ENCODE measurements around the gene TRPC3. TPM values are rescaled to one million over a fixed set of nuclear protein-coding genes. Genes with fewer than 3 reads are reported as not detected.

TRPC3 gene
- 1 to 10 TPM in 1 of 2 experiments, under 1 TPM in 1; 0.95 to 1.1 TPM for total RNA-seq

DNA sequence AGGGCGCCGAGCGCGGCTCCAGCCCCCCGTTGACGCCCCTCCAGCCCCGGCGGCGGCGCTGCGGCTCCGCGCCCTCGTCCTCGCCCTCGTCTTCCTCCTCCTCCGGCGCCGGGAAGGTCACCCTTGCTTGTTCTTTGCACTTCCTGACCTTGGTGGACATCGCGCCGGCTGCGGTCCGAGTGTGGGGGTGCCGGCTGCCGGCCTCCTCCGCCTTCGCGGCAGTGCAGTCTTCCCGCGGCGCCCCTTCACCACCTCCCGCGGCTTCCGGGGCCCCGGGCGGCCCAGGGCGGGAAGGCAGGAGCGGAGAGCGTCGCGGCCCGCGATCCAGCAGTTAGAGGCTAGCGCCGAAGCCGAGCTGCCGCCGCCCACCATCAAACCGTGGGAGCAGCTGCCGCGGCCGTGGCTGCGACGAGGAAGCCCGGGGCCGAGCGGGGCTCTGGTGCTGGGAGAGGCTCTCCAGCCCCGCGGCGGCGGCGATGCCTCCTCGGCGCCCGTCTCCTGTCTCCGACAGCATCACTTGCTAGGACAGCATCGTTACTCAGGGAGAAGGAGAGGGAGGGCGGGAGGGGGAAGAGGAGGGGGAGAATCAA, at the start of gene TRPC3:
Gene TRPC3 (minus strand): TSS at position 540 of the 590 bp plus-strand sequence. CDS start 380 bp downstream, at position 160.
- ChIA-PET CTCF (interaction anchor here (1.0 to 2.6 kb wide), 3 partner anchors 10 to 627 kb away, joined by 3 to 9 read pairs (median 8); no protein-coding TSS in a partner anchor), POLR2A (no interaction called here)
- Mint-ChIP-seq H3K4me1 (peaks cover 4% of the 10 kb centered on the region), H3K36me3 (ENCODE audit: low read depth) (no peaks in the 10 kb centered on the region), H3K4me3 (peak within 1 kb of the TSS; percentile 77), H3K9me3 (ENCODE audit: low read depth) (no peaks in the 10 kb centered on the region), H3K27me3 (peaks cover 36% of the 10 kb centered on the region), H3K27ac (no peak within 1 kb of the TSS)
- ATAC-seq = peak; percentile 40
- intact Hi-C loops (cut with DNase I, micrococcal nuclease) = loop anchor here (2.0 to 5.0 kb wide), 9 partner anchors 51 to 971 kb away; partner anchors contain the start of genes BLTP1 (in 1 of the 2), IL2 (in 1 of the 2) and NUDT6 (in 1 of the 2)
- peak; percentile 57 for DNase-seq

DNA sequence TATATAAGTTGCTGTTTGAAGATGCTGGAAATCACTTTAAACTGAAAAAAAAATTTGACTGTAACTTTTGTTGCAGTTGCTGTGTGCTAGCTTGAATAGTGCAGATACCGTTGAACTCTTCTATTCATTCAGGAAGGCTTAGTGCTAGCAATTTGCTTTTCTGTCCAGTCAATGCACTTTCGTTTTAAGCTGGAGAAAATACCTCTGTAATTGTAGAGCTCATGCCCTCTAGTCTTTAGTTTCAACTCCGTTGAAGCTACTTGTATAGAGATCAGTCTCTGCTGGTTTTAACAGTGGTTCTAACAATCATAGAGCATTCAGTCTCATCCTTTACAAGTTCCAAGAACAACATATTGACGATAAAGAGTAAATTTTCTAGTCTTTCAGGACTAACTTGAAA, 49.0 kb upstream of the TRPC3 start:
- Mint-ChIP-seq H3K27me3 (peaks cover 19% of the 10 kb centered on the region), H3K4me3 (no peak overlapping the region), H3K4me1 (no peaks in the 10 kb centered on the region), H3K9me3 (ENCODE audit: low read depth) (no peaks in the 10 kb centered on the region), H3K36me3 (ENCODE audit: low read depth) (no peaks in the 10 kb centered on the region), H3K27ac (no peak overlapping the region)
- POLR2A ChIA-PET = no interaction called here
- ATAC-seq (no peak), DNase-seq (no peak)
- intact Hi-C loops (cut with DNase I, micrococcal nuclease) = loop anchor here in 1 of 2 experiments (5.0 kb wide), 1 partner anchor 49 kb away; the partner anchor contains the start of gene TRPC3
- CTCF ChIA-PET = interaction anchor here (1.2 kb wide), 1 partner anchor 101 kb away, joined by 5 read pairs; no protein-coding TSS in a partner anchor

DNA sequence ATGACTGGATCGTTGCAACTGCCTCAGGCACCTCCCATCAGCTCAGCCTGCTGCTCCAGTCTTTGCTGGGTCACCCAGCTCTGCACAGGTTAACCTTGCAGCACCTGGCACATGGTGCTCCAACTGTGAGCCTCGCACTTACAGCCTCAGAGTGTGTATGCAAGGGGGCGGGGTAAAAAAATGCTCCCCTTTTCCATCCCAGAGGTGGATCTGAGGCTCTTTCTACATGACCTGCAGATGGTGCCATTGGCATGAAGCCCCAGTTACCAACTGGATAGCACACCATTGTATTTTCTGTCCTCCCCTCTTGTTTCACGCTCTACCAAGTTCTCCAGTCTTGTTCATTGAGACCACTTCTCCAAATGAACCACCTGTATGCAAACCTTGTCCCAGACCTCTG, 46.2 kb upstream of the TRPC3 start:
- intact Hi-C loops (cut with DNase I, micrococcal nuclease) = no loop called here
- ATAC-seq = peak; percentile 57

DNA sequence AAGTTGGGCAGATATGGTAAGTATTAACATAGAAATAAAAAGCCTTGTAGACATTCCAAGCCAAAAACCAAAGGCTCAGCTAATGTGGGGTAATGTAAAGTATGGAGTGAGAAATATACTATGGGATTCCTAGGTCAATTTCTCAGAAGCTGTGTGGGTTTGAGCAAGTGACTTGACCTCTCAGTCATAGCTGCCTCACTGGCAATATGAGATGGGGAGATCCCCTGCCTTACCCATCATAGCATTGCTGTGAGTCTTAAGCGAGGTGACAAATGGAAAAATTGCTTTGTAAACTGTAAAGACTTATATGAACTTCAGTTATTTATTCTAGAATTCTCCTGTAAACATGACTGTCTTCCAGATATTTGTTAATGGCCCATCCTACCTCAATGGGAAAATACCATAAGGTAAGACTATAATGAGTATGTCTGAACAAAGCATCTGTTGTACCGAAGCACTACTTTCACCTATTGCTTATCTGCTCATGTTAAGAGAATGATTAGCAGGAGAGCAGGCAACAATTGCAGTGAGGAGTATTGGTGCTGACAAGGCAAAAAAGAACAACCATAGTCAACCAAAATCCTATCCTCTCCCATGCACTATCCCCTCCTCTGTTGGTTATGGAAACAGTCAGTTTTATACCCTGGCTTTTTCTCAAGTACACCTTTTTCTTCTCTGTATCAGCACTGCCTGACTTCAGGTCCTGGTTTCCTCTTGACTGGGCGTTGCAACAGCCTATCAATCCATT, 44.1 kb upstream of the TRPC3 start:
- intact Hi-C loops (cut with DNase I, micrococcal nuclease) = no loop called here
- H3K27me3 Mint-ChIP-seq = peaks cover 20% of the 10 kb centered on the region
- no peaks in the 10 kb centered on the region for H3K9me3 Mint-ChIP-seq (ENCODE audit: low read depth)
- CTCF ChIA-PET = no interaction called here
- DNase-seq (no peak), ATAC-seq (no peak)
- H3K27ac Mint-ChIP-seq = no peak overlapping the region
- no peaks in the 10 kb centered on the region for H3K36me3 Mint-ChIP-seq (ENCODE audit: low read depth)
- no peak overlapping the region for H3K4me3 Mint-ChIP-seq
- H3K4me1 Mint-ChIP-seq = no peaks in the 10 kb centered on the region
- POLR2A ChIA-PET = no interaction called here

More for the DNA sequence above, 46.2 kb upstream of the TRPC3 start:
- ChIA-PET POLR2A (no interaction called here), CTCF (interaction anchor here (0.6 to 1.4 kb wide), 3 partner anchors 14 to 217 kb away, joined by 3 to 4 read pairs (median 4); no protein-coding TSS in a partner anchor)
- DNase-seq = peak; percentile 17
- H3K27me3 Mint-ChIP-seq = peaks cover 22% of the 10 kb centered on the region
- H3K36me3 Mint-ChIP-seq (ENCODE audit: low read depth) = no peaks in the 10 kb centered on the region
- H3K27ac Mint-ChIP-seq = no peak overlapping the region
- no peaks in the 10 kb centered on the region for H3K4me1 Mint-ChIP-seq
- no peak overlapping the region for H3K4me3 Mint-ChIP-seq
- H3K9me3 Mint-ChIP-seq (ENCODE audit: low read depth) = no peaks in the 10 kb centered on the region

DNA sequence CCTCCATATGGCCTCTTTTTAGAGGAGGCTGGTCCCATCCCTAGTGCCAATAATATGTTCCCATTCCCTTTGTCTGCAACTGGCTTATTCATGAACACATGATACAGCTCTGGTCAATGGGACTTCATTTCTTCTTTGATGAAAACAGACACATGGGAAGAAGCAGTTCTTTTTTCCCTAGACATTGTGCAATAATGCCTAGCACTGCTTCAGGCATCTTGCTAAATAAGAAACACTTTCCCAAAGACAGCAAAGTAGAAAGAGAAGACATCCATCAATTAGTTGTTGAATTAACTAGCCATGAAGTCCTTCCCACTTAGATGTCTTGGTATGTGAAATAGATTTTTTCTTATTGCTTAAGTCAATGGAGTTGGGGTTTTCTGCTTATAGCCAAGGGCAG, 40.1 kb upstream of the TRPC3 start:
- no peak for ATAC-seq
- no peaks in the 10 kb centered on the region for H3K9me3 Mint-ChIP-seq (ENCODE audit: low read depth)
- intact Hi-C loops (cut with DNase I, micrococcal nuclease) = no loop called here
- H3K27me3 Mint-ChIP-seq = peaks cover 28% of the 10 kb centered on the region
- ChIA-PET CTCF (no interaction called here), POLR2A (no interaction called here)
- H3K4me3 Mint-ChIP-seq = no peak overlapping the region
- no peak overlapping the region for H3K27ac Mint-ChIP-seq
- no peak for DNase-seq
- no peaks in the 10 kb centered on the region for H3K36me3 Mint-ChIP-seq (ENCODE audit: low read depth)
- H3K4me1 Mint-ChIP-seq = peaks cover 4% of the 10 kb centered on the region

DNA sequence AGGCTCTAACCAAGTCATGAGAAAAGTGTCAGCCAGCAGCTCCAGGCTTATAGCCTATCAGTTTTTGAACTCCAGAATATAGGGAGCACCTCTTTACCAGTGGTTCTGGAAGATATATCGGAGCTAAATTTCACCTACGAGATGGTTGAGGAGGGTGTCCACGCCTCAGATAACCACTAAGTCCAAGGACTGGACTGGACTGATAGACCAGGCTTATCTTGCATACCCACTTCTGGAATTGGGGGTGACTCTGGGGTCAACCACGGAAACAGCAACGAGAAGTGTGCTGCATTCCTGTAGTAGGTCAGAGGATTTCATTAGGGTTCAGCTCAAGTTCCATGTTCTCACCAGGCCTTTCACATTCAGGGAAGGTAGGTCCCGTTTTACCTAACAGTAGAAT, 38.6 kb upstream of the TRPC3 start:
- ChIA-PET CTCF (interaction anchor here (0.6 to 1.6 kb wide), 4 partner anchors 11 to 1093 kb away, joined by 3 read pairs; no protein-coding TSS in a partner anchor), POLR2A (no interaction called here)
- H3K9me3 Mint-ChIP-seq (ENCODE audit: low read depth) = no peaks in the 10 kb centered on the region
- no peak for DNase-seq
- H3K27me3 Mint-ChIP-seq = peaks cover 24% of the 10 kb centered on the region
- intact Hi-C loops (cut with DNase I, micrococcal nuclease) = no loop called here
- H3K4me3 Mint-ChIP-seq = no peak overlapping the region
- no peak overlapping the region for H3K27ac Mint-ChIP-seq
- H3K36me3 Mint-ChIP-seq (ENCODE audit: low read depth) = no peaks in the 10 kb centered on the region
- ATAC-seq = no peak
- peaks cover 4% of the 10 kb centered on the region for H3K4me1 Mint-ChIP-seq

DNA sequence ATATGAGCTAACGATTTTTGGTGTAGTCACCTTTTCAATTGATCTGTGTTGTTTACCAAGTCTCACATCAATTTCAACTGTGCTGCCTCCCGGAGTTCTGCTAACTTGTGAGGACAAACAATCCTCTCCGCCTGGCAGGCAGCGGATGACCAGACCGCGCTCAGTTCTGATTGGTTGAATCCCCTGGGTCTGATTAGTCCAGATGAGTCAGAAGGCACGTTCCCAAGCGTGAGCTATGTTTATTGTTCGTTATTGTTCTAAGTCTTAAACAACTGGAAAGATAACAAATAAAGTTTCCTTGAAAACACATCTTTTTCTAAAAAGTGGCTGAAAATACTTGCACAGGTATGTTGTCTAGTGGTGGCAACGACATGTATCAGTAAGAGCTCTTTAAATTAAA, 37.9 kb upstream of the TRPC3 start:
- POLR2A ChIA-PET = no interaction called here
- peaks cover 24% of the 10 kb centered on the region for H3K27me3 Mint-ChIP-seq

DNA sequence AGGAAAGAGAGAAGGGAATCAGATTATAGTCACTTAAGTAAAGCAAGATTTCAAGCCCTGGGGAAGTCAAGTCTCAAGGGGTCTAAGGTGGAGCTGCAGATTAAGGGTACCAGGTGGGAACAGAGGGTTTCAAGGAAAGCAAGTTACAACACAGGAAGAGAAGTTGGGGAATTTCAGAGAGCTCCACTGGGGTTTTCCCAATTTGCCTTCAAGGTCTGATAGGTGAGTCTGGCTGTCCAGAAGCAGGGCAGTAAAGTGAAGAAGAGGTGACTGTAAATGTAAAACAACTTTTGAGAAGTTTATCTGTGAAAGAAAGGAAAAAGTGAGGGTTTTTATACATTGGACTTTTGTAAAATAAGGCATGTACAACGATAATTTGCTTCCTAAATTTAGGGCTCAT, 37.1 kb upstream of the TRPC3 start:
- DNase-seq (no peak), ATAC-seq (no peak)
- POLR2A ChIA-PET = no interaction called here
- Mint-ChIP-seq H3K36me3 (ENCODE audit: low read depth) (no peaks in the 10 kb centered on the region), H3K9me3 (ENCODE audit: low read depth) (no peaks in the 10 kb centered on the region), H3K4me1 (peaks cover 4% of the 10 kb centered on the region), H3K27ac (no peak overlapping the region), H3K27me3 (peaks cover 24% of the 10 kb centered on the region), H3K4me3 (no peak overlapping the region)
- intact Hi-C loops (cut with DNase I, micrococcal nuclease) = no loop called here
- CTCF ChIA-PET = interaction anchor here (1.6 kb wide), 1 partner anchor 28 kb away, joined by 3 read pairs; no protein-coding TSS in a partner anchor

More for the DNA sequence above, 37.9 kb upstream of the TRPC3 start:
- no peak overlapping the region for H3K27ac Mint-ChIP-seq
- intact Hi-C loops (cut with DNase I, micrococcal nuclease) = no loop called here
- peaks cover 4% of the 10 kb centered on the region for H3K4me1 Mint-ChIP-seq
- DNase-seq (no peak), ATAC-seq (no peak)
- H3K36me3 Mint-ChIP-seq (ENCODE audit: low read depth) = no peaks in the 10 kb centered on the region
- no peaks in the 10 kb centered on the region for H3K9me3 Mint-ChIP-seq (ENCODE audit: low read depth)
- CTCF ChIA-PET = interaction anchor here (0.5 to 1.6 kb wide), 3 partner anchors 29 to 262 kb away, joined by 3 read pairs; no protein-coding TSS in a partner anchor
- H3K4me3 Mint-ChIP-seq = no peak overlapping the region

DNA sequence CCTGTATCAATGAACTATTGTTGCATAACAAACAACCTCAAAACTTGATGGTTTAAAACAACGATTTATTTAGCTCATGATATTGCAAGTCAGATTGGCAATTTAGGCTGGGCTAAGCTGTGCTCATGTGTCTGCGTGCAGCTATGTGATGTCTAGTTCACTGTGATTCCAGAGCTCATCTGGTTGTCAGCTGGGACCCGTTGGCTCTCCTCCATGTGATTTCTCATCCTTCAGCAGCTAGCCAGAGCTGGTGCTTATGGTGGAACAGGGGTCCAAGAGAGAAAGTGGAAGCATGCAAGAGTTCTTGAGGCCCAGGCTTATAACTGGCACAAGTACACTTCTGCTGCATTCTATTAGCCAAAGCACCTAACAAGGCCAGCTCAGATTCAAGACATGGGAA, 28.8 kb upstream of the TRPC3 start:
- POLR2A ChIA-PET = no interaction called here
- Mint-ChIP-seq H3K27me3 (peaks cover 10% of the 10 kb centered on the region), H3K36me3 (ENCODE audit: low read depth) (no peaks in the 10 kb centered on the region), H3K27ac (no peak overlapping the region), H3K4me3 (no peak overlapping the region), H3K4me1 (no peaks in the 10 kb centered on the region), H3K9me3 (ENCODE audit: low read depth) (no peaks in the 10 kb centered on the region)
- ATAC-seq (no peak), DNase-seq (no peak)
- intact Hi-C loops (cut with DNase I, micrococcal nuclease) = no loop called here
- CTCF ChIA-PET = no interaction called here

DNA sequence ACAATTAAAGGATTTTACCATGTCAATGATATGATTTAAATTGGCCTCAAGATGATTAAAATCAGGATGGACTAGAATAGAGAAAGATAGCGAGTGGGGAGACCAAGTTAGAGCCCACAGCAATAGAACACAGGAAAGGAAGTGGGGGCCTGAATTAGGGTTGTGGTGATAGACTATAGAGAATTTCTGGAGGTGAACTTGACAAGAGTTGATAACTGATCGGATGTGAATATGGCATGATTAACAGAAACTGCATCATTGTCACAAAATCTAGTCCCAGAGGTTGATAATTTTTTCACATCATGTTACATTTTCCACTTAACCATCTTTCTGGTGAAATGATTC, 26.3 kb upstream of the TRPC3 start:
- no peak overlapping the region for H3K27ac Mint-ChIP-seq
- POLR2A ChIA-PET = no interaction called here
- H3K9me3 Mint-ChIP-seq (ENCODE audit: low read depth) = no peaks in the 10 kb centered on the region
- H3K4me3 Mint-ChIP-seq = no peak overlapping the region
- no peaks in the 10 kb centered on the region for H3K4me1 Mint-ChIP-seq
- H3K27me3 Mint-ChIP-seq = peaks cover 20% of the 10 kb centered on the region
- intact Hi-C loops (cut with DNase I, micrococcal nuclease) = no loop called here
- ATAC-seq = no peak
- CTCF ChIA-PET = no interaction called here
- DNase-seq = no peak
- H3K36me3 Mint-ChIP-seq (ENCODE audit: low read depth) = no peaks in the 10 kb centered on the region

DNA sequence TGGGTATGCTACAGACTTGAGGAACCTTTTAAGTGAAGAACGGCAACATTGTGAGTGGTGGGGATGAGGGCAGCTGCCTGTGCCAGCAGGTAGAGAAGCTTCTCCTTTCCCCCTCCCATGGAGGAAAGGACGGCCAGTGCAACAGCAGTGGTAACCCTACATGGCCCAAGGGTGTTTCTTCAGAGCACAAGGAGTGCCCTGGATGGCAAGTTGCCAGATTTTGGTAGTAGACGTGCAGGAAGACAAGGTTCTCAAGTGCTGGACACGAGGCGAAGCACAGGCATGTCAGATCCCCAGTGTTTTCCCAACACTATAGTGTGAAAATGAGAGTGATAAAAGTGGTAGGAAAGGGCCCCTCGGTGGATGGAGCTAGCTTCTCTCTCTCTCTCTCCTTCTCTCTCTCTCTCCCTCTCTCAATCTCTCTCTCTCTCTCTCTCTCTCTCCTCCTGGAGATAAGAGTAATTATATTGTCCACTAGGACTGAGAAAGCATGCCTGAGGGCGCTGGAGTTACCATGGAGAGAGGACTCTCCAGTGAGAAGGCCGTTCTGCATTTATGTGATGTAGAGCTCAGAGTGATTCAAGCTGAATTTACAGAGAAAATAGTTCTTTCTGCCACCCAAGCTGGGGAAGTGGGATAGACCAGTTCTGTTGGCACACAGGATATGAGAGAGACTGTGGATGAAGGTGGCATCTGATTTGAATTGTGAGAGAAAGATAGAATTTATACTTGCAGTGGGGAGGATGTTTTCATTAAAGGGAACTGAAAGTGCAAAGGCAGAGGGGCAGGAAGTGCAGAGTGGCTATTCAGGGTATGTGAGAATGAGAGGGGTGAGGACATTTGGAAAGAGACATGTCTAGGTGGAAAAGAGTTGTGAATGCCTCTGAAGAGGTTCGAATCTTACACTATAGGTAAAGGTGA, 25.7 kb upstream of the TRPC3 start:
- Mint-ChIP-seq H3K27ac (no peak overlapping the region), H3K27me3 (peaks cover 20% of the 10 kb centered on the region), H3K4me1 (no peaks in the 10 kb centered on the region), H3K9me3 (ENCODE audit: low read depth) (no peaks in the 10 kb centered on the region), H3K36me3 (ENCODE audit: low read depth) (no peaks in the 10 kb centered on the region), H3K4me3 (no peak overlapping the region)
- no peak for ATAC-seq
- CTCF ChIA-PET = no interaction called here
- POLR2A ChIA-PET = no interaction called here
- no peak for DNase-seq
- intact Hi-C loops (cut with DNase I, micrococcal nuclease) = no loop called here
